GM19468 (cell line): ENCODE measurements around the gene HAUS7.

Source experiments
- ATAC-seq: cut with Tn5 transposase; IDR thresholded peaks from one replicate; pipeline ENCODE4 v1.9.1; 2021; ENCODE audit warnings: mild to moderate bottlenecking, moderate library complexity, moderate number of reproducible peaks; ENCODE audit not compliant: unreplicated experiment; ENCODE audit errors: extremely low read depth

HAUS7 gene

GRCh38 chrX:153482376-153483015 is 12.1 kb upstream of the HAUS7 start:
- ATAC-seq = no peak

DNA sequence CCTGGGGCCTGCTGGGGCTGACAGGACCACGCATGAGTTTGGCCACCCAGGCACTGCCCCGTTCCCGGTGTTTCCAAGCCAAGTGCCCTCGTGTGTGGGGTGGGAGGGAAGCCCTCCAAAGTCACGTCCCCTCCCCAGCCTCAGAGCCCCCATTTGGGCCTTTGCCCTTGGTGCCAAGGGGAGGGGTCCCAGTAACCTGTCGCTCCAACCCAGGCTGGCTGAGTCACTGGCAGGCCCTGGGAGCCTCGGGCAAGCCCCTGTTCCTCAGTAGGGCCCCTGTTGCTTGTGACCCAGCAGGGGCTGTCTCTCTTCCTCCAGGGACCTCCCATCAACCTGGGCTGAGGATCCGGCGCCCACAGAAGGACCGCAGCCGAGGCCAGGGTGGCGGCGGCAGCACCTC is 10.7 kb upstream of the HAUS7 start:
- no peak for ATAC-seq

DNA sequence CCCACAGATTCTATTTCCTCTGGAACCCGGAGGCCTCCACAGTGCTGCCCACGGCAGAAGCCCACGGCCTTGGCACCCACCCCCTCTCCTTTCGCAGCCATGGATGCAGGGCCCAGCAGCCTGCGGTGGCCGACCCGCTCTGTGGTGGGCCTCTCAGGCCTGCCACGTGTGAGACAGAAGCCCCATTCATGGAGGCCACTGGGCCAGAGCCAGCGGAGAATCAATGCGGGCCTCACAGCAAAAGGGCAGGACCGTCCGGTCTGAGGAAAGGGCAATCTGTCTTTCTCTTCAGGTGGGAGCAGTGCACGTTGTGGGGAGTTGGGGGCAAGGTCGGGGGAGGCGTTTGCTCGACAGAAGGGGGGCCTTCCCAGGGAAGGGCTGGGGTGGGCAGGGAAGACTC is 8.4 kb upstream of the HAUS7 start:
- no peak for ATAC-seq

DNA sequence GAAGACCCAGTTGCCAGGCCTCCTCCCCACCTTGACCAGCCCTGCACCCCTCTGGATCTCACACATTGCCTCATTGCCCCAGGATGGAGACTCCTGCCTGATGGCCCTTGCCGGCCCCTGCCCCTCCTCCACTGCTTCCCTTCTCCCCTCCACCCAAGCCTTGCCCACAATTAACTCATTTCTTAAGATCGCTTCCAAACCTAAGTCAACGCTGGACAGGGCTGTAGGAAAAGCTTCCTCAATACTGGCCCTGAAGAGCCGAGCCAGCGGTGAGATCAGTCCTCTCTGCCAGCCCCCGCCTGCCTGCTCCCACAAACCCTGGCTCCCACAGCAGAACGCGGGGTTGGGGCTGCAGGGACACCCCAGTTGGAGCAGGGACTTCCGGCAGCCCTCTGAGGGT is 7.5 kb upstream of the HAUS7 start:
- no peak for ATAC-seq

DNA sequence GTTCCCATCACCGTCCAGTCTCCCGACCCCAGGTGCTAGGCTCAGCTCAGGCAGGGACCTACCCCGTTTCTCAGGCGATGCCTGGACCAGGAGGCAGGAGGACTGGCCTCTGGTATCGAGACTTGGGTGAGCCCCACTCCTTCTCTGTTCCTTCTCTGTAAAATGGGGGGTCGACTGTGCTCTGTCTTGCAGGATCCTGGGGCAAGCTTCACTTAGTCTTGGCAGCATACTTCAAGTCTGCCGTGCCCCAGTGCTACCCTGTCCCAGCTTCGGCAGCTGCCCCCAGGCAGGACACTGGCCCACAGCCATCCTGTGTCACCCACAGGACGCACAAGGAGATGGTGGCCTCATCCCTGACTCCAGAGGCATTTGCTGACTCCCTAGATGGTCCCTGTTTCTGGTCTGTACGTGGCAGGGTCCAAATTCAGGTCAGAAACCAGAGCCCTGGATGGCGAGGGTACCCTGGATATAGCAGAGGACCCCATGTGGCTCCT is 7.0 kb upstream of the HAUS7 start:
- ATAC-seq = no peak

DNA sequence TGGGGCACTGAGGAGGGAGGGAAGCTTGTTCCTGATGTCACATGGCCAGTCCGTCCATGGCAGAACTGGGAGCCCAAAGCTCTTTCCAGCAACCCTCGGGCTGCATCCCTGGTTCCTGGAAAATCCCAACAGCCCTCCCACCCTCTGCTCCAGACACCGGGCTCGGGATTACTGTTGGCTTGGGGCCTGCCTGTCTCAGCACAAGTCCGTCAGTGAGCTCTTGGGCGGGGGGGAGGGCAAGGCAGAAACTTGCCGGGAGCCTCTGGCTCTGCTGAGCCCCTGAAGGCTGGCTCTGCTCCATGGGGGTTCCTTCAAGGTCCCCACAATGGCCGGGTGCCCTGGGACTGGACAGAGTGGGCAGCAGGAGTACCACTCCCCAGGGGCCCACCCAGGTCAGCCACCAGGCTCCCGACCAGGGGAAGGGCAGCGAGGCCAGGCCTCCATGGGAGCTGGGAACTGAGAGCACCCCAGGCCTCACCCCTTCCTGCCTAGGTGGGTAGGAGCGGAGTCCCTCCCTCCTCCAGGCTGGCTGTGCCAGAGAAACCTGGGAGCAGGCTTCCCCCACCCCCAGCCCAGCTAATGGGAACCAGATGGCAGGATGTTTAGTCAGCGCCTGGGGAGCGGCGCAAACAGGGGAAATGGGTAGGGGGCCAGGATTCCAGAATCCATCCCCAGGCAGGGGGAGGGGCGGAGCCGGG is 6.4 kb upstream of the HAUS7 start:
- no peak for ATAC-seq

- no peak for ATAC-seq
Measured at GRCh38 chrX:153475751-153476281, 5.4 kb upstream of the HAUS7 start.

DNA sequence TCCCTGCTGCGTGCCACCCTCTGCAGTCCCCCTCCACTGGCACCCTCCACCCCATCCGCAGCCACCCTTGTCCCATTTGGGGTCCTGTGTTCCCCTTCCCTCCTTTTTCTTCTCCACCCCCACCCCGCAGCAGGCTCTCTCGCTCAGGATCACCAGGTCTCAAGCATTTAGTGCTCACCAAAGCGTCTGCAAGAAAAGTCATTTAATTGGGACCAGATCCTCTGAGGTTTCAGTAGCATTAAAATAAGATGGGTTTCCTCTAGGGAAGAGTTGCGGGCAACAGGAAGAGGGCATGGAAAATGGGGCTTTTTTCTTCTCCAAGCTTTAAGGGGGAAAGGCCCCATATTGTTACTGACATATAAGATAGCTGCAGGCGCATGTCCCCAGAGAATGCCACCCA is 4.9 kb upstream of the HAUS7 start:
- no peak for ATAC-seq

GRCh38 chrX:153474718-153475117 is 4.3 kb upstream of the HAUS7 start:
- ATAC-seq = no peak

DNA sequence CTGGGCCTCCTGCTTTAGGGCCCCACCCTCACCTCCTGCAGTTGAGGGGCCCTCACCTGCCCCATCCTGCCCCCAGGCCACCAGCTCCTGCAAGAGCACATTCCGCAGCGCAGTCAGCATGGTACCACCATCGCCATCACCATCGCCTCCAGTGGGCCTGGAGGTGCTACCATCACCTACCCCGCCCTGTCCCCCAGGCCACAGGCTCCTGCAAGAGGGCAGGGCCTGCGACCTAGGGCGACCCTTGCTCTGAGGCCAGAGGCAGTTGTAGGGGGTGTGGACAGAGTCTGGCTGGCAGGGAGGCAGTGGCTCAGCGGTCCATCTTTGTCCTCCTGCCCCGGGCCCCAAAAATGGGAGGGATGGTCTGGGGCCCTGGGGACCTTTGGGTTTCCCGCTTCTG is 3.9 kb upstream of the HAUS7 start:
- no peak for ATAC-seq

DNA sequence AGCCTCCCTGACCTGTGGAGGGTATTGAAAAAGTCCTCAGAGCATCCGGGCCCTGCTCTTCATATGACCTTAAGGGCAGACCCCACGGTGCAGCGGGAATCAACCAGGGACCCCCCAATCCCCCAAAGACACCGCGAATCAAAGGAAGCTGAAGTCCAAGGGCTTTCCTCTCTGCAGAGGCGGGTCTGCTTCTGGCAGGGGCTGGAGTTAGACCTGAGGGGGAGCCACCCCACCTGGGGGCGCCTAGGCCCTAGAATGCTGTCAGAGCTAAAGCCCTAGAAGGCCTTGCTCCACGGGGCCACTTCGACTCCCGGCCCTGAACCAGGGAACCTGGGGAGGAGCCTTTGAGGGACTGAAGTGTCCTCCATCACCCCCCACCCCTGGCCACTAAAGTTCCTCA is 2.8 kb upstream of the HAUS7 start:
- no peak for ATAC-seq

- ATAC-seq = no peak
Measured at GRCh38 chrX:153471663-153472280, 1.4 kb upstream of the HAUS7 start.

DNA sequence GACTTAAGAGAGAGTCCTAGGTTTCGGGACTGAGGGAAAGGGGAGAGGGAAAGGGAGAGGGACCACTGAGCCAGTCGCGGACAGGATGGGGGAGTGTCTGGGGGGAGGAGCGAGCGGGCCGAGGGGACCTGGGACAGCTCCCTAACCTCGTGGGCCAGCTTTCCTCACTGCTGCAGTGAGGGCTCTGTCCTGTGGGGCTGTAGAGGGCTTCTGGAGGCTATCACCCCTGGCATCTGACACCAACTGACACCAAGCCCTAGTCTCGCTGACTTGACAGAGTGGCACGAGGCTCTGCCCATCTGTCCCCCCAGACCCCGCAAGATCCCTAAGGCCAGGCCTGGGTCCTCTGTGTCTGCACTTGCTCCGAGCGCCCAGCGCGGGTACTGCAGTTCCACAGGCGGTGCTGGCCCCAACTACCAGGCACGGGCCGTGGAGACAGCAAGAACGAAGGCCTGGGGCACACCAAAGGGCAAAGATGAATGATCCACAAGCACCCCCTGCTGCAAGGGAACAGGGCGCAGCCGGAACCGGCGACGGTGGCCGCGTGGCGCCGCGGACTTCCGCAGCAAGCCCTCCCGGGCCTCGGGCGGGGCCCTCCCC is 465 bp downstream of the HAUS7 start:
- peak; percentile 19 for ATAC-seq

- ATAC-seq = no peak
Measured at GRCh38 chrX:153468008-153468580, 2.3 kb downstream of the HAUS7 start.

DNA sequence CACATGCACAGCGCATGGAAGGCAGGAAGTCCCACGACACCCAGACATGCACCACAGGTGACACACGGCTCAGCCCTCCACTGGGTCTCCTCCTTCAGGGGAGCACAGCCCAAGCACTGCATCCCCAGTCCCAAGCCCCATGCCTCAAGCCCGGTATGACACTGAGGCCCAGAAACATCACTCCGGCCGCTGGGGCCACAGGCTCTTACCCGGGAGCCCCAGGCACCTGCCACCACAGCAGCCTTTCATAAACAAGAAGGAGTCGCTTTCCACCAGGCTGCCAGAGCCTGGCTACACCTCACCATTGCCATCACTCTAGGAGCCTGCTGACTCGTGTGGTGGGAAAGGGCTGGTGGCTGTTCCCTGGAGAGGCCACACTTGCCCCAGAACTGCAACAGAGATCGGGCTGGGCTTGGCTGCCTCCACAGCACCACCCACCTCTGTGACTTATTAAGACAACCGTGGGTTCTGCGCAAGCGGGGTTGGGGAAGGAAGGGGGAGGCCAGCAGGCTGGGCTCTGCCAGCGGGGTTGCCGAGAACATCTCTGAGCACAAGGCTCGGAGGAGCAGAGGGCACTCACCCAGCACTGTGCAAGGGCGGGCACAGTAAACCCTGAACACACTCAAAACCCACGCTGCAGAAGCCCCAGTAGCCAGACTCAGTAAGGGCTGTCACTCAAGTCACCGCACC is 4.5 kb downstream of the HAUS7 start:
- no peak for ATAC-seq

GRCh38 chrX:153464116-153464515 is 6.3 kb downstream of the HAUS7 start:
- ATAC-seq = no peak

DNA sequence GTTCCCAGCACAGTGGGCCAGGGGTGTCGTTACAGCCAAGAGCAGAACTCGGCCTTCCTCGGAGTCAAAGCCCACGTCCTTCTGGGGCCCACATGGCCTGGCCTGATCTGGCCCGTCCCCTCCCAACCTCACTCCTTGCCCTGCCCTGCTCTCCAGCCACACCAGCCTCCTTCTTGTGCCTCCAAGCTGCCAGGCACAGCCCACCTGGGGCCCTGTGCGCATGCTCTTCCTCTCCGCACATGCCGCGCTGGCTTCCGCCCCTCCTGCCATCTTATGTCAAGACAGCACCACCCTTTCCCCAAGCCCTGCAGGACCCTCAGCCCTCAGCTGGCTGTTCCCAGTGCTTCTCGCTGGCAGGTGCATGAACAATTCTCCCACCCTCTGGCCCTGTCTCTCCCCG is 6.8 kb downstream of the HAUS7 start:
- ATAC-seq = no peak

GRCh38 chrX:153463031-153463430 is 7.3 kb downstream of the HAUS7 start:
- no peak for ATAC-seq

GRCh38 chrX:153462291-153462690 is 8.1 kb downstream of the HAUS7 start:
- ATAC-seq = no peak

- ATAC-seq = no peak
Measured at GRCh38 chrX:153460826-153461225, 9.6 kb downstream of the HAUS7 start.
